Hematopoietic multipotent progenitor cell treated with erythropoietin and hydrocortisone succinate and interleukin-3 and kit ligand, for 4 days (in vitro differentiated cells): ENCODE data around the gene RAD51D.
"Not testable (repeated sequence)": the region's sequence is repeated elsewhere in the genome, so short reads cannot be mapped to it uniquely, and the experiment has no call there.

Source experiments
- DNase-seq: peaks from one replicate; pipeline ENCODE4 v3.0.0-alpha.2; 2015

The RAD51D gene

DNA sequence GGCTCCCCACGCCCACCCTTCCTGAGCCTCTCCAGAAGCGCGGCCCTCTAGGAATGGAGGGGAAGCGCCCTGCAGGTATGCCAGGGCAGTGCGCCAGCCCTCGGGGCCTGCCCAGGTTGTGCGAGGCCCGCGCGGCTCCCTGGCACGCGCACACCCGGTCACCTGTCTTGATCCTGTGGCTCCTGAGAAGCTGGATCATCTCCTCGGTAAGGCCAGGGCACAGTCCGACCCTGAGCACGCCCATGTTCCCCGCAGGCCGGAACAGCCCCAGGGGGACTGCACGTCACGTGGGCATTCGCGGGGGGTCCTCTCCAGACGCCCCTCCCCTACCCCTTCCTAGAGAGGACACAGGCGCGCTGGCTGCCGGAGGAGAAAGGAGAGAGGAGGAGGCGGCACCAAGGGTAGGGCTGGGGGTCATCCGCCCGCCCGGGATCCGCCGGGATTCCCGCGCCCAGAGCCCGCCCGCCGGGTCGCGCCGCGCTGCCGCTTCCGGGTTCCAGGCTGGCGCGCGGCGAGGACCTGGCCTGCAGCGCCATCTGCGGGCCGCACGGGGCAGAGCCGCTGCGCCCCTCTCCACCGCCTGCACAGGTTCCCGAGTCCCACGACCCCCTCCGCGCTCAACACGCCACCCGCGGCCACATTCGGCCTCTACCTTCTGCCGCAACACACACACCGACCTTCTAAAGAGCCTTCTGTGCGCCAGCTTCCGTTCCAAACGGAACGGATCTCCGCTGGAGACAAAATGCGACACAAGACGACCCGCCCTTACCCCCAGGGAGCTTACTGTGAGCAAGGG, at the start of gene RAD51D:
RAD51D (minus strand) TSS at position 491 of the 796 bp plus-strand sequence; CDS start at position 244, 247 bp downstream.
- DNase-seq = peak; percentile 90

GRCh38 chr17:35167666-35168065, 48.0 kb upstream of the RAD51D start:
- no peak for DNase-seq

DNA sequence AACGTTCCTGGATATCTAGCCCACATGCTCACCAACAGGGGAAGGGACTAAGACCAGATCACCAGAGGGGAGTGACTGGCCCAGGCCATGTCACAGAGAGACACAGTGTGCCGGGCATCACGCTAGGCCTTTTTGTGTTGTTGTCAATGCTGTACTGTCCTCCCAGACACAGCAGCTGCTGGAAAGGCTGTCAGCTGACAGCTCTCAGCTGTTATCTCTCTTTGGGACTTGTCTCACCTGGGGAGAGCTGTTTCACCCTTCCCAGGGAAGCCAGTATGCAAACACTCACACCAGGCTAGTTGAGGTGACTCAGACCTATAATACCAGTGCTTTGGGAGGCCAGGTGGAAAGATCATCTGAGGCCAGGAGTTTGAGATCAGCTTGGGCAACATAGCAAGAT, 47.4 kb upstream of the RAD51D start:
- no peak for DNase-seq

GRCh38 chr17:35166526-35166925, 46.9 kb upstream of the RAD51D start:
- no peak for DNase-seq

GRCh38 chr17:35164716-35165115, 45.1 kb upstream of the RAD51D start:
- DNase-seq = no peak

- DNase-seq = no peak
Measured at GRCh38 chr17:35163886-35164285, 44.2 kb upstream of the RAD51D start.

GRCh38 chr17:35162755-35163154, 43.1 kb upstream of the RAD51D start:
- DNase-seq = no peak

DNA sequence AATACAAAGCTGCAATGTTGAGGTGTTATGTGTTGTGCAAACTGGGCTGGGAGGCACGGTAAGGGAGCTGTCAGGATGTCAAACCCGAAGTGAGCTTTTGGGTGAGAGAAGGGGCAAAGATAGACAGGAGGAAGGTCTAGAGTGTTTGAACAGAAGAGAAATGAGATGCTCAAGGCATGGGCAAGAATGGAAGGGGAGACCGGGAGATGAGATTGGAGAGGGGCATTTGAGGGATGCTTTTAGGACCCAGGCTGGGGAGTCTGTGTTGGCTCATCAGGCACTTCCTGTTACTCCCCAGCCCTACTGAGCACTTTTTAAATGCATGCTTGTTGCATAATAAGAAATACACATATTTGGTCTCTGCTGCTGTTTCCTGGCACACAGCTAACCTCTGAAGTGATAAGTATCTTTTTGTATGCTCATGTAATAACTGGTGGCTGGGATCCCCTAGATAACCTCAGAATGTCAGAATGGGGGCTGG, 41.7 kb upstream of the RAD51D start:
- DNase-seq = peak; percentile 80

GRCh38 chr17:35160354-35161201, 40.9 kb upstream of the RAD51D start:
- DNase-seq = no peak

DNA sequence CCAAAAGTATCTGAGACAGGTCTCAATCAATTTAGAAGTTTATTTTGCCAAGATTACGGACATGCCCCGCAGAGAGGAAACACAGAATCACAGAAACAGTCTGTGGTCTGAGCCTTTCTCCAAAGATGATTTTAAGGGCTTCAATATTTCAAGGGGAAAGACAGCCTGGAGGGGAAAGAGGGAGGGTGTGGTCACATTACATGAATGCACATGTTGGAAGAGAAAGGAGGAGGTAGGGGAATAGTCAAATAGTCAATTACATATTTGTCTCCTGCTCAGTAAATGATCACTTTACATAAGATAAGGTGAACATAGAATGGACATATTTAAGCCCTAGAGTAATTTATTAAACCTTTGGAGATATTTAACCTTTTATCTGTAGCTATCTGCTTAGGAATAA, 40.3 kb upstream of the RAD51D start:
- DNase-seq = no peak

- DNase-seq = no peak
Measured at GRCh38 chr17:35155246-35155645, 35.6 kb upstream of the RAD51D start.

GRCh38 chr17:35154196-35155165, 34.8 kb upstream of the RAD51D start:
- DNase-seq = no peak

- no peak for DNase-seq
Measured at GRCh38 chr17:35152421-35153140, 32.9 kb upstream of the RAD51D start.

DNA sequence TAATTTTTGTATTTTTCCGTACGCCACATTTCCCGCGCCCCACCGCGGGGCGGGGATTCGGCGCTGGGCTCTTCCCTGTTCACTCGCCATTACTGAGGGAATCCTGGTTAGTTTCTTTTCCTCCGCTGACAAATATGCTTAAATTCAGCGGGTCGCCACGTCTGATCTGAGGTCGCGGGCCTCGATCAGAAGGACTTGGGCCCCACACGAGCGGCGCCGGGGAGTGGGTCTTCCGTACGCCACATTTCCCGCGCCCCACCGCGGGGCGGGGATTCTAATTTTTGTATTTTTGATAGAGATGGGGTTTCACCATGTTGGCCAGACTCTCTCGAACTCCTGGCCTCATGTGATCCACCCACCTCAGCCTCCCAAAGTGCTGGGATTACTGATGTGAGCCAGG, 31.4 kb upstream of the RAD51D start:
- not testable (repeated sequence) for DNase-seq

DNA sequence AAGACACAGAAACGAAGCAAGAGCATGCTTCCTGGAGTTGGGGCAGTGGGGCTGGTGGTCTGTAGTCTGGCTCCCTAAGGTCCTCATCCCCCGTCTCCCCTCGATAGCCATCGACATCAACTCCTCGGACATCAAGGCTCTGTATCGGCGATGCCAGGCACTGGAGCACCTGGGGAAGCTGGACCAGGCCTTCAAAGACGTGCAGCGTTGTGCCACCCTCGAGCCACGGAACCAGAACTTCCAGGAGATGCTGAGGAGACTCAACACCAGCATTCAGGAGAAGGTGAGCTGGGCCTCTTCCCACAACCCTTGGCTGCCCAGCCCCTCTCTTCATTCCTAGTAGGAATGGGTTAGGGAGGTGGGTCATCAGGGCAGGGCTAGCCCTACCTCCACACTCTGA, 30.3 kb upstream of the RAD51D start:
- no peak for DNase-seq

DNA sequence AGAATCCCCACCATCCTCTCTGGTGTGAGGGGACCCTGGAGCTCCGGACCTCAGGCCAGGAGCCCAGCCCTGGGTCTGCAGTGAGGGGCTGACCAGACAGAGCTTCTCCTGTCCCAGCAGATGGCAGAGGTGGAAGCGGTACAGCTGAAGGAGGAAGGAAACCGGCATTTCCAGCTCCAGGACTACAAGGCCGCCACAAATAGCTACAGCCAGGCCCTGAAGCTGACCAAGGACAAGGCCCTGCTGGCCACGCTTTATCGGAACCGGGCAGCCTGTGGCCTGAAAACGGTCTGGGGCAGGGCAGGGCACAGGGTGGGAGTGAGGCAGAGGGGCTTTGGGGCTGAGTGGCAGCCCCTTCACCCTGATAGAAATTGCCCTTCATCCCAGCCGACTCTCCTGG, 28.5 kb upstream of the RAD51D start:
- no peak for DNase-seq

DNA sequence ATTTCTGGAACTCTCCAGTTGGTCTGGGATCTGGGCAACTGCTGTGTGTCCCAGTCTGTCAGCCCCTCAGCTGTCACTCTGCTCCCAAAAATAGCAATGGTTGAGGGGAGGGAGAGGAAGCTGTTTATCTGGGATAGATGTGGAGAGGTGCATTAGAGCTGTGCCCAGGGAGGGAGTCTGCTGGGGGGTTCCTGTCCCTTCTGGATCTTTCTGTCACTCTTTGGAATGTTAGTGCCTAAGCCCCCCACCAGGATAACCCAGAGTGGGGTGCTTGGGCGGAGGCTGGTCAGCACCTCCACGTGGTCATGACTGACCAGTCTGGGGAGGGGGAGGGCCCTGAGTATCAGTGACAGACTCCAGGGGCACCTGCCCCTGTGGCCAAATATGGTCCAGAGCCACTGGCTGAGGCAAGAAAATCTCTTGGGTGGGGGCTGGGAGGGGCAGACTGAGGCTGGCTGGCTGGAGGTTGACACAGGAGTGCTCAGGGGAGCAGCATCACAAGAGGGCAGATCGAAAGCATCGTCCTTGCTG, 27.8 kb upstream of the RAD51D start, which contains the start of gene UNC45B:
UNC45B (plus strand) TSS at position 443 of the 531 bp plus-strand sequence. CDS start 447 bp downstream, outside the sequence.
- no peak for DNase-seq

DNA sequence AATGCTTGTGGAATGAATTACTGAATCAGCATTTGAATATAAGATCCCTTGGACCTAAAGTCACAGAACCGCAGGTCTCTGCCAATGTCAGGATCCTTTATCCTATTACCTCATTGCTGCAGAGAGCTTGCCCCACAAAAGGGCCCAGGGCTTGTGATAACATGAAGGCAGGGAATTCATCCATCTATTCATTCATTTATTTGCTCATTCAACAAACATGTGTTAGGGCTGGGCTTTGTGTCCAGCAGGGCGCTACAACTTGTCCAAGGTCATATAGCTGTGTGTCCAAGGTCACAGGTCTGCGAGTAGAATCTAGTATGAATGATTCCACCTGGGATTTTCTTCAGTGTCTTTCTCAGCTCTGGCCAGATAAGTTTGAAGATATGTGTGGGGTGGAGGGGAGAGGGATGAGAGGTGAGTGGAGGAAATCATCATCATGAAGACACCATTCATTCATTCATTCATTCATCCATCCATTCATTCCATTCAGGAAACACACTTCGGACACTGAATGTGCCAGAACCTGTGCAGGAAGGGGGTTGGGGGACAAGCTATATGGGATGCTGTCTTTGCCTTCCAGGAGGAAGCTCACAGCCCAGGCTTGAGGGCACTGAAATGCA, 26.7 kb upstream of the RAD51D start:
- DNase-seq = no peak

- no peak for DNase-seq
Measured at GRCh38 chr17:35144840-35145239, 25.2 kb upstream of the RAD51D start.

GRCh38 chr17:35142467-35142796, 22.8 kb upstream of the RAD51D start:
- no peak for DNase-seq
